ENCODE measurements around the gene CYP2F1. TPM values are rescaled to one million over a fixed set of nuclear protein-coding genes. Genes with fewer than 3 reads are reported as not detected.
"Not testable (repeated sequence)": the region's sequence is repeated elsewhere in the genome, so short reads cannot be mapped to it uniquely, and the experiment has no call there.

The CYP2F1 gene
- total RNA-seq, 1 donor = not detected

DNA sequence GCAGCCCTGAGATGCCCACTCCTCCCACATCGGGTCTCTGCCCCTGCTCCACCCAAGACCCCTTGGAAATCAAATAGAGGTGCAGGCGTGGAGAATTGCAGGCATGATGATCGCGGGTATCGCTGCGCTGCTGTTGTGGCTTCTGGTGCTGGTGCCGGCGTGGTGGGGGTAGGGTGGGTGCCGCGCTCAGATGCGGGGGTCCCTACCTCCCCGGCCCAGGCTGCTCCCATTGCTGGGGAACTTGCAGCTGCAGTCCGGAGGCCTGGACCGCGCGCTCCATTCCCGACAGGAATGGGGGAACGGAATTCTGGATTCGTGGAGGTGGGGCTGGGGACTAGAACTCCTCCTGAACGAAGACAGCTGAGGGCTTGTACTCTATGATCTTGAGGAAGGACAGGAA lies 20.4 kb downstream of the CYP2F1 start:
- no peak overlapping the region for H2AFZ ChIP-seq (ENCODE audit: low read length)
- H3K4me1 ChIP-seq (ENCODE audit: insufficient read depth, low read length) = no peaks in the 10 kb centered on the region
- no peak overlapping the region for H3K4me3 ChIP-seq (ENCODE audit: insufficient read depth, low read length)
- TF ChIP-seq, protein P1, sequence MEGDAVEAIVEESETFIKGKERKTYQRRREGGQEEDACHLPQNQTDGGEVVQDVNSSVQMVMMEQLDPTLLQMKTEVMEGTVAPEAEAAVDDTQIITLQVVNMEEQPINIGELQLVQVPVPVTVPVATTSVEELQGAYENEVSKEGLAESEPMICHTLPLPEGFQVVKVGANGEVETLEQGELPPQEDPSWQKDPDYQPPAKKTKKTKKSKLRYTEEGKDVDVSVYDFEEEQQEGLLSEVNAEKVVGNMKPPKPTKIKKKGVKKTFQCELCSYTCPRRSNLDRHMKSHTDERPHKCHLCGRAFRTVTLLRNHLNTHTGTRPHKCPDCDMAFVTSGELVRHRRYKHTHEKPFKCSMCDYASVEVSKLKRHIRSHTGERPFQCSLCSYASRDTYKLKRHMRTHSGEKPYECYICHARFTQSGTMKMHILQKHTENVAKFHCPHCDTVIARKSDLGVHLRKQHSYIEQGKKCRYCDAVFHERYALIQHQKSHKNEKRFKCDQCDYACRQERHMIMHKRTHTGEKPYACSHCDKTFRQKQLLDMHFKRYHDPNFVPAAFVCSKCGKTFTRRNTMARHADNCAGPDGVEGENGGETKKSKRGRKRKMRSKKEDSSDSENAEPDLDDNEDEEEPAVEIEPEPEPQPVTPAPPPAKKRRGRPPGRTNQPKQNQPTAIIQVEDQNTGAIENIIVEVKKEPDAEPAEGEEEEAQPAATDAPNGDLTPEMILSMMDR (IDR thresholded peaks at IDR 0.05; ENCODE audit: extremely low read depth, low read depth, low read length) = no peak
- peaks cover 4% of the 10 kb centered on the region for H3K27me3 ChIP-seq (ENCODE audit: insufficient read depth, low read length)
- DNase-seq (ENCODE audit: insufficient read length, low spot score, missing footprints) = no peak
- no peaks in the 10 kb centered on the region for H3K9me3 ChIP-seq (ENCODE audit: low read depth, low read length)
- no peaks in the 10 kb centered on the region for H3K36me3 ChIP-seq (ENCODE audit: insufficient read depth, low read length)
- H3K4me2 ChIP-seq (ENCODE audit: insufficient read depth, low read length) = no peak overlapping the region
- H3K79me2 ChIP-seq (ENCODE audit: insufficient read depth, low read length) = no peaks in the 10 kb centered on the region
- H4K20me1 ChIP-seq (ENCODE audit: insufficient read depth, low read length) = no peaks in the 10 kb centered on the region
- no peak overlapping the region for H3K27ac ChIP-seq (ENCODE audit: low read depth, low read length)

DNA sequence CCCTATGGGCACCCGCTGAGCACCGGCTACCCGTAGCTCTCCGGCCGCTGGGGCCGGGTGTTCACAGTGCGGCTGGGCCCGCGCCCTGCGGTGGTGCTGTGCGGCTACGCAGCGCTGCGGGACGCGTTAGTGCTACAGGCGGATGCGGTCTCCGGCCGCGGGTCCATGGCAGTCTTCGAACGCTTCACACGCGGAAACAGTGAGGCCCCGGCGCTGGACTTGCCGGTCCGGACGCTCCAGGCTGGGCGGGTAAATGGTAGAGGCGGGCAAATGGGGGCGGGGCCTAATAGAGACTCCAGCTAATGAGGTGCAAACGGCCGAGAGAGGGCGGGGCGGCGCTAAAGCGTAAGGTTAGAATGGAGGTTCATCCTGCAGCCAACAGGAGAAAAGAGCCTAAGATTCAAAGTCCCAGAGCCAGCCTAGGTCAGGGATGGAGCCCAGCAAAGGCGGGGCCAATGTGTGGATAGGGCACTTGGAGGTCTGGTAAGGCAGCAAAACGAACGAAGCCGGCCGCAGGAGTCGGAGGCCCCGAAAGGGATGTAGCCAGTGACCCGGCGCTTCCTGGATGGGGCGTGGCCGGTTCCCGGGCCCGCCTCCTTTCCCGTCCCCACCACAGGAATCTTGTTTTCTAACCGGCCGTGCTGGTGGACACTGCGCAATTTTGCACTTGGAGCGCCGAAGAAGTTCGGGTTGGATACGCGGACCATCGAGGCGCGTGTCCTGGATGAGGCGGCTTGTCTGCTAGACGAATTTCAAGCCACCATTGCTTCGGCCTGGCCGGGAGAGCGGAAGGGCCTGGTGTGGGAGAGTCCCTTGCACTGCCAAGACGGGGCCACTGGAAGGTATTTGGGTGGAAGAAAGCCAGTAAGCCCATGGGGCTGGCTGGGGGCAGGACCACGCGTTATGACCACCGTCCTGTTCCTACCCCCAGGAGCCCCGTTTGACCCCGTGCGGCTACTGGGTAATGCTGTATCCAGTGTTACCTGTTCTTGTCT lies 21.5 kb downstream of the CYP2F1 start:
- not testable (repeated sequence) for H3K9me3 ChIP-seq (ENCODE audit: low read depth, low read length); DNase-seq (ENCODE audit: insufficient read length, low spot score, missing footprints); H3K27ac ChIP-seq (ENCODE audit: low read depth, low read length); H3K4me1 ChIP-seq (ENCODE audit: insufficient read depth, low read length); H4K20me1 ChIP-seq (ENCODE audit: insufficient read depth, low read length); H3K27me3 ChIP-seq (ENCODE audit: insufficient read depth, low read length); H3K36me3 ChIP-seq (ENCODE audit: insufficient read depth, low read length); H3K79me2 ChIP-seq (ENCODE audit: insufficient read depth, low read length)
- Histone ChIP-seq H3K4me3 (ENCODE audit: insufficient read depth, low read length) (peak overlapping the region; percentile 61), H3K4me2 (ENCODE audit: insufficient read depth, low read length) (peak overlapping the region; percentile 63), H2AFZ (ENCODE audit: low read length) (peak overlapping the region; percentile 88)

DNA sequence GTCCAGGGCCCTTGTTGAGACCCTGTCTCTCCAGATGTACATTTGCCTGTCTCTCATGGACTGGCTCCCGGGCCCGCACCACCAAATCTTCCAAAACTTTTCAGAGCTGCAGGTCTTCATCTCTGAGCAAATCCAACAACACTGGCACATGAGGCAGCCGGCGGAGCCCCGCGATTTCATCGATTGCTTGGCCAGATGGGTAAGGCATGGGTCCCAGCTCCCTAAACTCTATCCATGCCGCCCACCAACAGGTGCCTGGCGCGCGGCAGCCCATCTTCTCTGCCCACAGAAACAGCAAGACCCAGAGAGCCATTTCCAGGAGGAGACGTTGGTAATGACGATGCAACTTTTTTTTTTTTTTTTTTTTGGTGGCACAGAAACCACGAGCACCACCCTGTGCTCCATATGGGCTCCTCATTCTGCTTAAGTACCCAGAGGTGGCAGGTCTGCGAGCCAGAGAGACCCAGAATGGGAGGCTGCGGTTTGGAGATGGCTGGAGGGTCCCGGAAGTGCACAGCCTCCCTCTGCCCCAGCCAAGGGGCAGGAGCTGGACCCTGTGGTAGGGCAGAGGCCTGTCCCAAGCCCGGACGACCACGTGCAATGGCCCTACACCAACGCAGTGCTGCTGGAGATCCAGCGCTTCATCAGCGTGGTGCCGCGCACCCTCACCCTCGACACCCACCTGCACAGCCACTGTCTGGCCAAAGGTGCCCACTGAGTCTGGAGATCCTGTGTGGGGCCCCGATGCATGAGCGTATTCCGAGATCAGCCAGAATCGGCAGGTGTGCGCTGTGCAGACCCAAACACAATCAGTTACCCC lies 22.6 kb downstream of the CYP2F1 start:
- Histone ChIP-seq H3K4me3 (ENCODE audit: insufficient read depth, low read length) (no peak overlapping the region), H3K4me2 (ENCODE audit: insufficient read depth, low read length) (no peak overlapping the region), H2AFZ (ENCODE audit: low read length) (no peak overlapping the region), H3K79me2 (ENCODE audit: insufficient read depth, low read length) (no peaks in the 10 kb centered on the region), H3K36me3 (ENCODE audit: insufficient read depth, low read length) (no peaks in the 10 kb centered on the region), H3K27ac (ENCODE audit: low read depth, low read length) (no peak overlapping the region), H4K20me1 (ENCODE audit: insufficient read depth, low read length) (no peaks in the 10 kb centered on the region), H3K4me1 (ENCODE audit: insufficient read depth, low read length) (no peaks in the 10 kb centered on the region), H3K27me3 (ENCODE audit: insufficient read depth, low read length) (no peaks in the 10 kb centered on the region), H3K9me3 (ENCODE audit: low read depth, low read length) (no peaks in the 10 kb centered on the region)
- TF ChIP-seq, protein P1 (IDR thresholded peaks at IDR 0.05; ENCODE audit: extremely low read depth, low read depth, low read length) = no peak
- no peak for DNase-seq (ENCODE audit: insufficient read length, low spot score, missing footprints)

DNA sequence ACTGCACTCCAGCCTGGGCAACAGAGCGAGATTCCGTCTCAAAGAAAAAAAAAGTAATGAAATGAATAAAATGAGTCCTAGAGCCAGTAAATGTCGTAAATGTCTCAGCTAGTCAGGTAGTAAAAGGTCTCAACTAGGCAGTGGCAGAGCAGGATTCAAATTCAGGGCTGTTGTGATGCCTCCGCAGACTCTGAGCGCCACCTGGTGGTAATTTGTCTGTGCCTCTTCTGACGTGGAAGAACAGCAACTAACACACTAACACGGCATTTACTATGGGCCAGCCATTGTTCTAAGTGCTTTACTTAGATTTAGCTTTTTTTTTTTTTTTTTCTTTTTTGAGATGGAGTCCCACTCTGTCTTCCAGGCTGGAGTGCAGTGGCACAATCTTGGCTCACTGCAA lies 30.2 kb downstream of the CYP2F1 start:
- Histone ChIP-seq H4K20me1 (ENCODE audit: insufficient read depth, low read length) (no peaks in the 10 kb centered on the region), H3K4me2 (ENCODE audit: insufficient read depth, low read length) (no peak overlapping the region), H3K9me3 (ENCODE audit: low read depth, low read length) (no peaks in the 10 kb centered on the region), H3K36me3 (ENCODE audit: insufficient read depth, low read length) (no peaks in the 10 kb centered on the region), H2AFZ (ENCODE audit: low read length) (no peak overlapping the region), H3K79me2 (ENCODE audit: insufficient read depth, low read length) (no peaks in the 10 kb centered on the region), H3K4me3 (ENCODE audit: insufficient read depth, low read length) (no peak overlapping the region), H3K27ac (ENCODE audit: low read depth, low read length) (no peak overlapping the region), H3K27me3 (ENCODE audit: insufficient read depth, low read length) (no peaks in the 10 kb centered on the region), H3K4me1 (ENCODE audit: insufficient read depth, low read length) (no peaks in the 10 kb centered on the region)
- peak; percentile 77 for DNase-seq (ENCODE audit: insufficient read length, low spot score, missing footprints)
- TF ChIP-seq, protein P1 (IDR thresholded peaks at IDR 0.05; ENCODE audit: extremely low read depth, low read depth, low read length) = peak; percentile 82

Data from osteoblast (primary cell).